ENCODE results near the gene ART3. TPM values are rescaled to one million over a fixed set of nuclear protein-coding genes. Genes with fewer than 3 reads are reported as not detected.

The ART3 gene
- polyA plus RNA-seq, 3 donors: not detected

GRCh38 chr4:76090241-76090691 is 15.8 kb downstream of the ART3 start:
- 0% methylated on average over 6 of the region's 7 CpGs for WGBS (ENCODE audit: insufficient coverage)
- no peaks in the 10 kb centered on the region for H3K27me3 ChIP-seq (ENCODE audit: control insufficient read depth in 2 of 2, insufficient read depth in 2 of 2, low read length in 2 of 2)
- H3K27ac ChIP-seq (ENCODE audit: low read depth in 1 of 2, low read length in 2 of 2): peak overlapping the region; percentile 81 to 84
- H3K9ac ChIP-seq (ENCODE audit: insufficient read depth, low read length, poor library complexity, severe bottlenecking): peak overlapping the region; percentile 25
- H3K79me2 ChIP-seq (ENCODE audit: insufficient read depth, low read length): no peaks in the 10 kb centered on the region
- Mint-ChIP-seq H3K36me3 (peaks cover 0 to 2% of the 10 kb centered on the region in 2 donors), H3K9me3 (peaks cover 0 to 4% (median 0%) of the 10 kb centered on the region in 7 donors), H3K4me3 (no peak overlapping the region), H3K27me3 (ENCODE audit: low read depth in 3 of 3) (peaks cover 2 to 6% (median 2%) of the 10 kb centered on the region in 3 donors), H3K4me1 (peaks cover 20% of the 10 kb centered on the region), H3K27ac (peak overlapping the region; percentile 87 to 96 (median 94))
- intact Hi-C loops (cut with micrococcal nuclease): no loop called here
- peaks cover 15 to 17% of the 10 kb centered on the region in 2 donors for H3K4me1 ChIP-seq (ENCODE audit: control insufficient read depth in 1 of 2, insufficient read depth in 2 of 2, low read length in 2 of 2)
- H3K4me2 ChIP-seq (replicated peaks; ENCODE audit: extremely low read depth, low read length, poor library complexity, severe bottlenecking): peak overlapping the region; percentile 32
- no peak overlapping the region for H3K4me3 ChIP-seq (replicated peaks in 1 of 3; ENCODE audit: low read depth in 2 of 3, low read length in 3 of 3)
- no peak overlapping the region for H2AFZ ChIP-seq (ENCODE audit: insufficient read depth, low read depth, low read length, poor library complexity, severe bottlenecking)
- H4K20me1 ChIP-seq (ENCODE audit: insufficient read depth, low read length): no peaks in the 10 kb centered on the region
- H3K36me3 ChIP-seq (replicated peaks in 1 of 2; ENCODE audit: control insufficient read depth in 1 of 2, insufficient read depth in 2 of 2, low read length in 2 of 2): no peaks in the 10 kb centered on the region
- peak; percentile 95 to 99 (median 99) for DNase-seq
- H3K9me3 ChIP-seq (replicated peaks in 1 of 2; ENCODE audit: control insufficient read depth in 1 of 2, insufficient read depth in 1 of 2, low read length in 2 of 2): no peaks in the 10 kb centered on the region
- no peak for TF ChIP-seq CTCF (IDR thresholded peaks at IDR 0.05)

- peaks cover 15 to 17% of the 10 kb centered on the region in 2 donors for H3K4me1 ChIP-seq (ENCODE audit: control insufficient read depth in 1 of 2, insufficient read depth in 2 of 2, low read length in 2 of 2)
- no peaks in the 10 kb centered on the region for H3K27me3 ChIP-seq (ENCODE audit: control insufficient read depth in 2 of 2, insufficient read depth in 2 of 2, low read length in 2 of 2)
- H3K36me3 ChIP-seq (replicated peaks in 1 of 2; ENCODE audit: control insufficient read depth in 1 of 2, insufficient read depth in 2 of 2, low read length in 2 of 2): no peaks in the 10 kb centered on the region
- Mint-ChIP-seq H3K36me3 (peaks cover 0 to 2% of the 10 kb centered on the region in 2 donors), H3K4me3 (no peak overlapping the region), H3K27ac (peak overlapping the region; percentile 87 to 96 (median 94)), H3K27me3 (ENCODE audit: low read depth in 3 of 3) (peaks cover 2 to 6% (median 2%) of the 10 kb centered on the region in 3 donors), H3K9me3 (peaks cover 0 to 4% (median 0%) of the 10 kb centered on the region in 7 donors), H3K4me1 (peaks cover 20% of the 10 kb centered on the region)
- peak overlapping the region in 1 of 2 donors; percentile 81 for H3K27ac ChIP-seq (ENCODE audit: low read depth in 1 of 2, low read length in 2 of 2)
- no peak overlapping the region for H3K4me2 ChIP-seq (replicated peaks; ENCODE audit: extremely low read depth, low read length, poor library complexity, severe bottlenecking)
- no CpG with 5 or more reads among the region's 2 CpGs for WGBS (ENCODE audit: insufficient coverage)
- H3K9me3 ChIP-seq (replicated peaks in 1 of 2; ENCODE audit: control insufficient read depth in 1 of 2, insufficient read depth in 1 of 2, low read length in 2 of 2): no peaks in the 10 kb centered on the region
- intact Hi-C loops (cut with micrococcal nuclease): no loop called here
- no peaks in the 10 kb centered on the region for H3K79me2 ChIP-seq (ENCODE audit: insufficient read depth, low read length)
- no peak overlapping the region for H3K9ac ChIP-seq (ENCODE audit: insufficient read depth, low read length, poor library complexity, severe bottlenecking)
- no peaks in the 10 kb centered on the region for H4K20me1 ChIP-seq (ENCODE audit: insufficient read depth, low read length)
- no peak for DNase-seq
- TF ChIP-seq CTCF (IDR thresholded peaks at IDR 0.05): no peak
- no peak overlapping the region for H3K4me3 ChIP-seq (replicated peaks in 1 of 3; ENCODE audit: low read depth in 2 of 3, low read length in 3 of 3)
- no peak overlapping the region for H2AFZ ChIP-seq (ENCODE audit: insufficient read depth, low read depth, low read length, poor library complexity, severe bottlenecking)
These were observed 16.5 kb downstream of the ART3 start for GRCh38 chr4:76091052-76091451.
